K562 (cell line): Measurements from ENCODE around the gene ZDHHC18. TPM values are rescaled to one million over a fixed set of nuclear protein-coding genes. Genes with fewer than 3 reads are reported as not detected.

Experiments used
- ADNP ChIP-seq: fragments of 200-800 bp; sonication (Bioruptor generic); IDR thresholded peaks from 2 replicates; pipeline ENCODE4 v1.6.1; 2016; ENCODE audit warnings: missing genetic modification characterization, missing compliant biosample characterization
- CBX1 ChIP-seq: sonication (generic); IDR thresholded peaks from 2 replicates; pipeline ENCODE4 v1.6.1; 2016; ENCODE audit warnings: antibody characterized with exemption, low read depth, mild to moderate bottlenecking
- CREM ChIP-seq: IDR thresholded peaks from 2 replicates; pipeline ENCODE4 v1.6.1; 2014; ENCODE audit warnings: antibody characterized with exemption, low read depth
- EP300 ChIP-seq: IDR thresholded peaks from 2 replicates; pipeline ENCODE4 v1.6.1; 2012; ENCODE audit warnings: low read length, improper control_type of control experiment
- FOXK1 ChIP-seq: sonication (generic); formaldehyde crosslinking; IDR thresholded peaks from 2 replicates; pipeline ENCODE4 v1.8.0; 2022; ENCODE audit warnings: missing genetic modification reagents, mild to moderate bottlenecking, borderline replicate concordance
- JUND ChIP-seq, 2 experiments: IDR thresholded peaks; 2 replicates in 1 of 2; 3 replicates in 1 of 2; pipeline ENCODE4 v1.6.1; 2011; ENCODE audit warnings: borderline replicate concordance in 2 of 2, low read depth in 2 of 2, low read length in 2 of 2, improper control_type of control experiment in 1 of 2, missing biosample characterization in 1 of 2, missing genetic modification characterization in 1 of 2, missing genetic modification reagents in 1 of 2
- KAT2B ChIP-seq: IDR thresholded peaks from one replicate; pipeline ENCODE4 v1.6.1; 2012; ENCODE audit warnings: low read depth, mild to moderate bottlenecking, control low read depth, inconsistent platforms, low read length, moderate library complexity
- MTA1 ChIP-seq: fragments of 450-650 bp; IDR thresholded peaks from 2 replicates; pipeline ENCODE4 v1.6.1; 2017; ENCODE audit warnings: borderline replicate concordance
- NFYB ChIP-seq: IDR thresholded peaks from 2 replicates; pipeline ENCODE4 v1.6.1; 2011; ENCODE audit warnings: mild to moderate bottlenecking, moderate library complexity; ENCODE audit not compliant: insufficient read length; ENCODE audit errors: extremely low read depth
- PHB2 ChIP-seq: fragments of 450-650 bp; IDR thresholded peaks from 2 replicates; pipeline ENCODE4 v1.6.1; 2017; ENCODE audit warnings: low read depth
- PHF8 ChIP-seq: fragments of 200-600 bp; sonication (generic); IDR thresholded peaks from 2 replicates; pipeline ENCODE4 v1.6.1; 2012; ENCODE audit warnings: mixed run types, mild to moderate bottlenecking, inconsistent platforms, low read length, moderate library complexity, borderline replicate concordance
- RBM17 ChIP-seq: fragments of 200-400 bp; formaldehyde crosslinking; IDR thresholded peaks from 2 replicates; pipeline ENCODE4 v1.6.1; 2017; ENCODE audit warnings: low read depth, mild to moderate bottlenecking, low read length, borderline replicate concordance
- SIN3B ChIP-seq: fragments of 450-650 bp; IDR thresholded peaks from 2 replicates; pipeline ENCODE4 v1.6.1; 2017; ENCODE audit warnings: low read depth, mild to moderate bottlenecking, moderate library complexity
- SLC30A9 ChIP-seq: fragments of 250-450 bp; sonication (Bioruptor Pico); IDR thresholded peaks from 2 replicates; pipeline ENCODE4 v1.8.0; 2022; ENCODE audit warnings: mild to moderate bottlenecking, moderate library complexity
- SNRNP70 ChIP-seq: fragments of 200-400 bp; formaldehyde crosslinking; optimal IDR thresholded peaks from 2 replicates; pipeline ENCODE3; 2017; ENCODE audit warnings: low read depth, low read length
- TAL1 ChIP-seq: fragments of 450-650 bp; IDR thresholded peaks from 2 replicates; pipeline ENCODE4 v1.6.1; 2016; ENCODE audit warnings: mild to moderate bottlenecking
- TCF7 ChIP-seq: sonication (generic); IDR thresholded peaks from 2 replicates; pipeline ENCODE4 v1.6.1; 2016; ENCODE audit warnings: antibody characterized with exemption, borderline replicate concordance
- TEAD2 ChIP-seq: fragments of 450-650 bp; IDR thresholded peaks from 2 replicates; pipeline ENCODE4 v1.6.1; 2016; ENCODE audit warnings: missing genetic modification characterization, control low read depth, missing compliant biosample characterization
- ZNF445 ChIP-seq: fragments of 250-450 bp; sonication (Bioruptor Pico); IDR thresholded peaks from 2 replicates; pipeline ENCODE4 v1.4.0; 2020; ENCODE audit warnings: low read depth, mild to moderate bottlenecking, moderate library complexity
- ZNF644 ChIP-seq: fragments of 200-800 bp; sonication (Bioruptor generic); IDR thresholded peaks from 2 replicates; pipeline ENCODE4 v1.6.1; 2016; ENCODE audit warnings: low read depth, missing genetic modification characterization, missing compliant biosample characterization
- polyA plus RNA-seq, 8 experiments: library from polyadenylated mRNA; depleted of rRNA in 4 of 8; stranded (reverse) in 5 of 8; unstranded in 3 of 8; fragments of >200 nt; fragmentation: Nextera tagmentation in 2 of 8; fragmentation: Illumina TruSeq in 1 of 8; extraction: Ambion mirVana in 2 of 8; extraction: Trizol in 1 of 8; gene quantifications; 2 replicates each; pipeline versions ENCODE4 v1.2.1 to v1.2.3, GENCODE V29; 2011 to 2014; ENCODE audit warnings: inconsistent platforms in 1 of 8, missing spikeins in 1 of 8
- total RNA-seq, 7 experiments: library from RNA; depleted of rRNA in 6 of 7; stranded (reverse); fragments of >200 nt in 6 of 7; fragmentation: Illumina TruSeq in 2 of 7; extraction: Trizol in 2 of 7; gene quantifications; 2 replicates each; pipeline versions ENCODE4 v1.2.1 to v1.2.3, GENCODE V29; 2011 to 2021; ENCODE audit warnings: low replicate concordance in 1 of 7
- TF ChIP-seq, protein P1 (sequence below): IDR thresholded peaks from 3 replicates; pipeline ENCODE4 v1.6.1; 2011; ENCODE audit warnings: borderline replicate concordance, mild to moderate bottlenecking, moderate library complexity; ENCODE audit not compliant: insufficient read length; ENCODE audit errors: extremely low read depth
- TF ChIP-seq, protein P2 (sequence below): fragments of 200-800 bp; sonication (Bioruptor generic); IDR thresholded peaks from 2 replicates; pipeline ENCODE4 v1.6.1; 2017; ENCODE audit warnings: missing genetic modification characterization, missing compliant biosample characterization

Gene ZDHHC18
- total and polyA plus RNA-seq, 9 of the 15 experiments (the other 6 are each of a cell fraction or from before 2014, with no cell fraction given), result 0.42 to 35.6 (median 15.8) TPM

DNA sequence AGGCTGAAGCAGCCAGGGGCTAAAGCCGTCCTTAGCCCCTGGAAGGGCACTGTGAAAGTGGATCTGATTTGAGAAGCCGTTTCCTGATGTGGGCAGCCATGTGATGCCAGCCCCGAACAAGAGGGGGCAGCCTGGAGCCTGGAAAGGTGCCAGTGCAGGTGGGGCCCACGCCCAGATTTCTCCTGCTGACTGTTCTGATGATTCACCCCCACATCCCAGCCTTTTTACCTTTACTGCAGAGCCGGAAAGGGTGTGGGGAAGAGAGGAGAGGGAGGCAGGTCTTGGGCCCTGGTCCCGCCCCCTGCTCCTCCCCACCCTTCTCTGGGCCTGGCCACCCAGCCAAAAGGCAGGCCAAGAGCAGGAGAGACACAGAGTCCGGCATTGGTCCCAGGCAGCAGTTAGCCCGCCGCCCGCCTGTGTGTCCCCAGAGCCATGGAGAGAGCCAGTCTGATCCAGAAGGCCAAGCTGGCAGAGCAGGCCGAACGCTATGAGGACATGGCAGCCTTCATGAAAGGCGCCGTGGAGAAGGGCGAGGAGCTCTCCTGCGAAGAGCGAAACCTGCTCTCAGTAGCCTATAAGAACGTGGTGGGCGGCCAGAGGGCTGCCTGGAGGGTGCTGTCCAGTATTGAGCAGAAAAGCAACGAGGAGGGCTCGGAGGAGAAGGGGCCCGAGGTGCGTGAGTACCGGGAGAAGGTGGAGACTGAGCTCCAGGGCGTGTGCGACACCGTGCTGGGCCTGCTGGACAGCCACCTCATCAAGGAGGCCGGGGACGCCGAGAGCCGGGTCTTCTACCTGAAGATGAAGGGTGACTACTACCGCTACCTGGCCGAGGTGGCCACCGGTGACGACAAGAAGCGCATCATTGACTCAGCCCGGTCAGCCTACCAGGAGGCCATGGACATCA, 36.5 kb downstream of the ZDHHC18 start, which contains the start of gene SFN (continued):
- TF ChIP-seq, protein P1, sequence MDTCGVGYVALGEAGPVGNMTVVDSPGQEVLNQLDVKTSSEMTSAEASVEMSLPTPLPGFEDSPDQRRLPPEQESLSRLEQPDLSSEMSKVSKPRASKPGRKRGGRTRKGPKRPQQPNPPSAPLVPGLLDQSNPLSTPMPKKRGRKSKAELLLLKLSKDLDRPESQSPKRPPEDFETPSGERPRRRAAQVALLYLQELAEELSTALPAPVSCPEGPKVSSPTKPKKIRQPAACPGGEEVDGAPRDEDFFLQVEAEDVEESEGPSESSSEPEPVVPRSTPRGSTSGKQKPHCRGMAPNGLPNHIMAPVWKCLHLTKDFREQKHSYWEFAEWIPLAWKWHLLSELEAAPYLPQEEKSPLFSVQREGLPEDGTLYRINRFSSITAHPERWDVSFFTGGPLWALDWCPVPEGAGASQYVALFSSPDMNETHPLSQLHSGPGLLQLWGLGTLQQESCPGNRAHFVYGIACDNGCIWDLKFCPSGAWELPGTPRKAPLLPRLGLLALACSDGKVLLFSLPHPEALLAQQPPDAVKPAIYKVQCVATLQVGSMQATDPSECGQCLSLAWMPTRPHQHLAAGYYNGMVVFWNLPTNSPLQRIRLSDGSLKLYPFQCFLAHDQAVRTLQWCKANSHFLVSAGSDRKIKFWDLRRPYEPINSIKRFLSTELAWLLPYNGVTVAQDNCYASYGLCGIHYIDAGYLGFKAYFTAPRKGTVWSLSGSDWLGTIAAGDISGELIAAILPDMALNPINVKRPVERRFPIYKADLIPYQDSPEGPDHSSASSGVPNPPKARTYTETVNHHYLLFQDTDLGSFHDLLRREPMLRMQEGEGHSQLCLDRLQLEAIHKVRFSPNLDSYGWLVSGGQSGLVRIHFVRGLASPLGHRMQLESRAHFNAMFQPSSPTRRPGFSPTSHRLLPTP, result no peak
- TF ChIP-seq TAL1 (no peak), SIN3B (no peak), PHB2 (no peak), JUND (IDR thresholded peaks at IDR 0.05; ENCODE audit: borderline replicate concordance, low read depth, low read length) (peak; percentile 91), JUND (tag; IDR thresholded peaks at IDR 0.05; ENCODE audit: borderline replicate concordance, low read depth, low read length) (peak; percentile 77; the same call in 1 of the 3 replicates), NFYB (no peak), PHF8 (no peak; the same call in 1 of the 2 replicates), SNRNP70 (no peak), RBM17 (no peak), ZNF644 (tag) (no peak), SLC30A9 (CRISPR knock-in tag) (no peak), TEAD2 (tag) (no peak), EP300 (no peak; the same call in 1 of the 2 replicates), ZNF445 (CRISPR knock-in tag) (no peak), MTA1 (no peak; the same call in 1 of the 2 replicates), CREM (peak; percentile 53), KAT2B (no peak), CBX1 (no peak), TCF7 (no peak), FOXK1 (CRISPR knock-in tag) (no peak), ADNP (tag) (no peak)
- TF ChIP-seq, protein P2, sequence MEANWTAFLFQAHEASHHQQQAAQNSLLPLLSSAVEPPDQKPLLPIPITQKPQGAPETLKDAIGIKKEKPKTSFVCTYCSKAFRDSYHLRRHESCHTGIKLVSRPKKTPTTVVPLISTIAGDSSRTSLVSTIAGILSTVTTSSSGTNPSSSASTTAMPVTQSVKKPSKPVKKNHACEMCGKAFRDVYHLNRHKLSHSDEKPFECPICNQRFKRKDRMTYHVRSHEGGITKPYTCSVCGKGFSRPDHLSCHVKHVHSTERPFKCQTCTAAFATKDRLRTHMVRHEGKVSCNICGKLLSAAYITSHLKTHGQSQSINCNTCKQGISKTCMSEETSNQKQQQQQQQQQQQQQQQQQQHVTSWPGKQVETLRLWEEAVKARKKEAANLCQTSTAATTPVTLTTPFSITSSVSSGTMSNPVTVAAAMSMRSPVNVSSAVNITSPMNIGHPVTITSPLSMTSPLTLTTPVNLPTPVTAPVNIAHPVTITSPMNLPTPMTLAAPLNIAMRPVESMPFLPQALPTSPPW (CRISPR knock-in tag), result no peak; the same call in 1 of the 2 replicates
